ENCODE measurements around the gene PKHD1.
"Not testable (repeated sequence)": the region's sequence is repeated elsewhere in the genome, so short reads cannot be mapped to it uniquely, and the experiment has no call there.

GRCh38 chr6:51939695-51940094 lies 147.7 kb downstream of the PKHD1 start:
- not testable (repeated sequence) for TF ChIP-seq REST (IDR thresholded peaks at IDR 0.05; ENCODE audit: insufficient replicate concordance, low read depth); CTCF (IDR thresholded peaks at IDR 0.05; ENCODE audit: insufficient read depth, low read length); POLR2AphosphoS5 (IDR thresholded peaks at IDR 0.05; ENCODE audit: low read depth)

Measured in HL-60 (cell line).